ENCODE measurements around the gene CRPPA. TPM values are rescaled to one million over a fixed set of nuclear protein-coding genes. Genes with fewer than 3 reads are reported as not detected.
A peak's percentile ranks its signal among the peaks of the same experiment; 100 is the strongest.

CRPPA gene
- total RNA-seq, 2 experiments from 2014 or later: 1.4 to 1.6 TPM

DNA sequence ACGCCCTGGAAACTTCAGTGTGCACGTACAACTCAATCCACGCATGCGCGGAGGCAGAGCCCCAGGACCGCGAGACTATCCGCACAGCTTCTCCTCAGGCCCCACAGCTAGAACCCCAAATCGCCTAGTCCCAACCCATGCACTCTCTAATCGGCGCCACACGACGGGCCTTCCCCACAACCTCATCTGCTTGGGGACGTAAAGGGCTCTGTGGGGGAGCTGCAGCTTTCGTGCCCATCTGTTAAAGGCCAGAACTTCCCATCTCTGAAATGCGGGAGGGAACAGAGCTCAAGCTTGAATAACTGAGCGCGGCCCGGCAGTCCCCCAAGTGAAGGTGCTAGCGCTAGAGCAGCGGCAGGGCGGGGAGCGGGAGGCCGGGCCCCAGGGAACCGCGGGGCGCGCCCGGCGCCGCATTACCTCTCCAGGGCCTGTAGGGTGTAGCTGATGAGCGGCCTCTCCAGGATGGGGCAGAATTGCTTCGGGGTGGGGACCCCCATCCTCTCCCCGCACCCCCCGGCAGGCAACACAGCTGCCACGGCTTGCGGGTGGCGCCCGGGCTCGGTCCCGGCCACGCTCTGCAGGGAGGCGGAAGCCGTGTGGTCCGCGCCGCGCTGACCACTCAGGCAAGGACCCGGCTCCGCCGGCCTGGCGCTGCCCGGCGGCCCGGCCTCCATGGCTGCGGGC lies 547 bp downstream of the CRPPA start:
- H3K36me3 Mint-ChIP-seq (ENCODE audit: low read depth): peaks cover 1% of the 10 kb centered on the region
- H3K27ac Mint-ChIP-seq: peak overlapping the region; percentile 97
- CTCF ChIA-PET: interaction anchor here (0.8 to 4.0 kb wide), 5 partner anchors 9 to 225 kb away, joined by 3 to 27 read pairs (median 4); partner anchors contain the start of gene ANKMY2
- DNase-seq: peak; percentile 91
- H3K9me3 Mint-ChIP-seq: peaks cover 3% of the 10 kb centered on the region
- no peaks in the 10 kb centered on the region for H3K27me3 Mint-ChIP-seq
- POLR2A ChIA-PET: interaction anchor here (0.6 to 2.4 kb wide), 11 partner anchors 12 to 229 kb away, joined by 3 to 22 read pairs (median 3); partner anchors contain the start of genes ANKMY2 and BZW2
- peak overlapping the region; percentile 75 for H3K4me3 Mint-ChIP-seq
- H3K4me1 Mint-ChIP-seq (ENCODE audit: low read depth): peaks cover 27% of the 10 kb centered on the region
- intact Hi-C loops (cut with micrococcal nuclease): loop anchor here (10.0 kb wide), 1 partner anchor 326 kb away; no protein-coding TSS in a partner anchor
- ATAC-seq: peak; percentile 91
- TF ChIP-seq, protein P1, sequence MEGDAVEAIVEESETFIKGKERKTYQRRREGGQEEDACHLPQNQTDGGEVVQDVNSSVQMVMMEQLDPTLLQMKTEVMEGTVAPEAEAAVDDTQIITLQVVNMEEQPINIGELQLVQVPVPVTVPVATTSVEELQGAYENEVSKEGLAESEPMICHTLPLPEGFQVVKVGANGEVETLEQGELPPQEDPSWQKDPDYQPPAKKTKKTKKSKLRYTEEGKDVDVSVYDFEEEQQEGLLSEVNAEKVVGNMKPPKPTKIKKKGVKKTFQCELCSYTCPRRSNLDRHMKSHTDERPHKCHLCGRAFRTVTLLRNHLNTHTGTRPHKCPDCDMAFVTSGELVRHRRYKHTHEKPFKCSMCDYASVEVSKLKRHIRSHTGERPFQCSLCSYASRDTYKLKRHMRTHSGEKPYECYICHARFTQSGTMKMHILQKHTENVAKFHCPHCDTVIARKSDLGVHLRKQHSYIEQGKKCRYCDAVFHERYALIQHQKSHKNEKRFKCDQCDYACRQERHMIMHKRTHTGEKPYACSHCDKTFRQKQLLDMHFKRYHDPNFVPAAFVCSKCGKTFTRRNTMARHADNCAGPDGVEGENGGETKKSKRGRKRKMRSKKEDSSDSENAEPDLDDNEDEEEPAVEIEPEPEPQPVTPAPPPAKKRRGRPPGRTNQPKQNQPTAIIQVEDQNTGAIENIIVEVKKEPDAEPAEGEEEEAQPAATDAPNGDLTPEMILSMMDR (IDR thresholded peaks at IDR 0.05): peak; percentile 55

DNA sequence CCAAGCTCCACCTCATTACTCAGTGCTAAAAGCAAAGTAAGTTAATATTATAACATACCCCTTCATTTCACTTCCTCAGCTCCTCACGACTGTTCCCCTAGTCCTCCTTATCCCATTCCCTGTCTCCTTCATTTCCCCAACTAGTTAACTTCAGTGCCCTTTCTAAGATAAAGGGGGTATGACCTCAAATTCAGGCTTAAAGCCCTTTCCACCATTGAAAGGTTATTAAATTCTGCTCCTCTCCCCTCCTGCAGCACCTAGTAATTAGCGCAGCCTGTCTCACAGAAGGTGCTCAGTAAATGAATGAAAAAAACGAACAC lies 1.0 kb downstream of the CRPPA start:
- DNase-seq (no peak), ATAC-seq (no peak)
- TF ChIP-seq, protein P1 (IDR thresholded peaks at IDR 0.05): no peak
- peaks cover 1% of the 10 kb centered on the region for H3K36me3 Mint-ChIP-seq (ENCODE audit: low read depth)
- peak overlapping the region; percentile 75 for H3K4me3 Mint-ChIP-seq
- peaks cover 27% of the 10 kb centered on the region for H3K4me1 Mint-ChIP-seq (ENCODE audit: low read depth)
- no peaks in the 10 kb centered on the region for H3K27me3 Mint-ChIP-seq
- H3K27ac Mint-ChIP-seq: peak overlapping the region; percentile 97
- ChIA-PET POLR2A (interaction anchor here (0.8 to 2.4 kb wide), 10 partner anchors 11 to 229 kb away, joined by 3 to 22 read pairs (median 4); partner anchors contain the start of genes ANKMY2 and BZW2), CTCF (interaction anchor here (0.8 to 4.0 kb wide), 5 partner anchors 8 to 225 kb away, joined by 3 to 27 read pairs (median 4); partner anchors contain the start of gene ANKMY2)
- intact Hi-C loops (cut with micrococcal nuclease): loop anchor here (10.0 kb wide), 1 partner anchor 325 kb away; no protein-coding TSS in a partner anchor
- peaks cover 3% of the 10 kb centered on the region for H3K9me3 Mint-ChIP-seq

DNA sequence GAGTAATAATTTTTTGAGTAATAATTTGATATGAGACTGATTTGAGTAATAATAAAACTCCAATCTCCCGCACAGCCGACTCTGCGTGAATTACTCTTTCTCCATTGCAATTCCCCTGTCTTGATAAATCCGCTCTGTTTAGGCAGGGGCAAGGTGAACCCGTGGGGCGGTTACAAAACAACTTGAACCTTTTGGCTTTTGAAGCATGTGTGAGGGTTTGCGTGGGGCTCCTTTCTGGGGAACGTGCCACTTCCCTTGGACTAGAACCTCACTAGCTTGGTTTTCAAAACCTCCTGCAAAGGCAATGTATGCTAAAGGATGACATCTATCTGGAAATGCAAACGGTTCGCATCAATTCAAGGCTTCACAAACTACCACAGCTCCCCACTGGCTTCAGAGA lies 1.5 kb downstream of the CRPPA start:
- DNase-seq (peak; percentile 12), ATAC-seq (no peak)
- CTCF ChIA-PET: interaction anchor here (0.8 to 4.0 kb wide), 5 partner anchors 8 to 226 kb away, joined by 3 to 27 read pairs (median 4); partner anchors contain the start of gene ANKMY2
- Mint-ChIP-seq H3K27me3 (no peaks in the 10 kb centered on the region), H3K36me3 (ENCODE audit: low read depth) (peaks cover 1% of the 10 kb centered on the region), H3K4me3 (peak overlapping the region; percentile 75), H3K9me3 (peaks cover 3% of the 10 kb centered on the region), H3K4me1 (ENCODE audit: low read depth) (peaks cover 27% of the 10 kb centered on the region), H3K27ac (peak overlapping the region; percentile 97)
- POLR2A ChIA-PET: interaction anchor here (0.9 to 2.4 kb wide), 6 partner anchors 11 to 149 kb away, joined by 3 to 22 read pairs (median 5); no protein-coding TSS in a partner anchor
- intact Hi-C loops (cut with micrococcal nuclease): loop anchor here (10.0 kb wide), 1 partner anchor 325 kb away; no protein-coding TSS in a partner anchor
- TF ChIP-seq, protein P1 (IDR thresholded peaks at IDR 0.05): no peak

DNA sequence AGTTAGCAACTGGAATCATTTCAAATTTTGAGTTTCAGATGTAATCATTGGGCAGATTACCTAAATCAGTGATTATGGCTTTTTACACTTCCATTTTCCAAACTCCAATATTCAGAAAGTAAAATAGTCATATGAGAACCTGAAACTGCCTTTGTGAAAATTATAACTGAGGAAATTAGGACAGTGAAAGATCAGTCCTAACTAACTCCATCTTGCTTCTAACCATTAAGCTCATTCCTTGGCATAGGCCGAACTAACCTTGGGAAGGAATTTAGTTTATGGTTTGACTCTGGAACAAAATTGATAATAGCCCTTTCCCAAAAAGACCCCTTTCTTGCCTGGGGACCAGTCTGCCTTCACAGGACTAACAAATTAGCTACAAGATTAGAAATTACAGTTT lies 2.2 kb downstream of the CRPPA start:
- intact Hi-C loops (cut with micrococcal nuclease): no loop called here
- Mint-ChIP-seq H3K27ac (peak overlapping the region; percentile 57), H3K4me1 (ENCODE audit: low read depth) (peaks cover 27% of the 10 kb centered on the region), H3K27me3 (no peaks in the 10 kb centered on the region), H3K9me3 (peaks cover 3% of the 10 kb centered on the region), H3K36me3 (ENCODE audit: low read depth) (peaks cover 1% of the 10 kb centered on the region), H3K4me3 (peak overlapping the region; percentile 75)
- ATAC-seq: no peak
- CTCF ChIA-PET: interaction anchor here (3.3 to 4.0 kb wide), 2 partner anchors 13 to 146 kb away, joined by 25 to 27 read pairs; no protein-coding TSS in a partner anchor
- TF ChIP-seq, protein P1 (IDR thresholded peaks at IDR 0.05): no peak
- POLR2A ChIA-PET: no interaction called here
- DNase-seq: no peak

DNA sequence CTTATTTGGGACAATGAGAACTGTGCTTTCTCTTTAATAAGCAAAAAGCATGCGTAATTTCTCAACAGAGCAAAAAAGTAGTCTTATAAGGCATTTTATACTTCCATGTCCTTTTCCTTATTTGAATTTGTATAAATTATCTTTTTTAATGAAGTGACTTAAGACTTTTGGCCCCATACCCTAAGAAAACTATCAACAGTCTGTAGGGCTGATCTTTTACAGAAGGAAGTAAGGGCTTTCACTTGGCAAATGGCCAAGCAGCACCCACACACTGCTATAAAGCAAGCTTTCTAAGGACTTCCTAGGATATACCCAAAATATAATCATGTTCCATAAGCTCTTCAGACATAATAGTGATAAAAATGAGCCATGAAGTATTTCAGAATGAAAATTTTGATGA lies 3.4 kb downstream of the CRPPA start:
- Mint-ChIP-seq H3K4me1 (ENCODE audit: low read depth) (peaks cover 27% of the 10 kb centered on the region), H3K36me3 (ENCODE audit: low read depth) (peaks cover 1% of the 10 kb centered on the region), H3K9me3 (peaks cover 3% of the 10 kb centered on the region), H3K4me3 (no peak overlapping the region), H3K27ac (no peak overlapping the region), H3K27me3 (no peaks in the 10 kb centered on the region)
- DNase-seq: peak; percentile 14
- intact Hi-C loops (cut with micrococcal nuclease): no loop called here
- ATAC-seq: no peak
- CTCF ChIA-PET: no interaction called here
- TF ChIP-seq, protein P1 (IDR thresholded peaks at IDR 0.05): no peak
- POLR2A ChIA-PET: no interaction called here

Measured in activated CD8-positive, alpha-beta T cell treated with anti-CD3 and anti-CD28 coated beads for 36 hours (primary cell).